Smooth muscle cell (in vitro differentiated cells): ENCODE measurements around the gene ZBTB2. TPM values are rescaled to one million over a fixed set of nuclear protein-coding genes. Genes with fewer than 3 reads are reported as not detected.
"Not testable (repeated sequence)": the region's sequence is repeated elsewhere in the genome, so short reads cannot be mapped to it uniquely, and the experiment has no call there.

Experiments used
- DNase-seq: peaks from one replicate; lab custom pipeline; 2025; ENCODE audit not compliant: unreplicated experiment; lab: John Stamatoyannopoulos, UW
- H2AFZ ChIP-seq: fragments of 200-600 bp; sonication (generic); 2 replicates; pipeline ENCODE4 v1.6.0; 2016; ENCODE audit warnings: antibody characterized with exemption, low read depth, mild to moderate bottlenecking
- H3F3A ChIP-seq: fragments of 200-600 bp; sonication (generic); 2 replicates; pipeline ENCODE4 v1.6.0; 2017; ENCODE audit warnings: antibody characterized with exemption, low read depth
- H3K27ac ChIP-seq: fragments of 200-600 bp; sonication (generic); 2 replicates; pipeline ENCODE4 v1.5.1; 2016; ENCODE audit warnings: low read depth, mild to moderate bottlenecking
- H3K27me3 ChIP-seq: fragments of 200-600 bp; sonication (generic); 2 replicates; pipeline ENCODE4 v1.6.1; 2016; ENCODE audit warnings: low read depth, mild to moderate bottlenecking
- H3K36me3 ChIP-seq: fragments of 200-600 bp; sonication (generic); 2 replicates; pipeline ENCODE4 v1.5.1; 2016; ENCODE audit warnings: low read depth
- H3K4me1 ChIP-seq: fragments of 200-600 bp; sonication (generic); 2 replicates; pipeline ENCODE4 v1.5.1; 2016; ENCODE audit warnings: low read depth
- H3K4me2 ChIP-seq: fragments of 200-600 bp; sonication (generic); 2 replicates; pipeline ENCODE4 v1.6.0; 2016; ENCODE audit warnings: mild to moderate bottlenecking
- H3K4me3 ChIP-seq: fragments of 200-600 bp; sonication (generic); 2 replicates; pipeline ENCODE4 v1.5.1; 2016; ENCODE audit warnings: mild to moderate bottlenecking
- H3K79me2 ChIP-seq: fragments of 200-600 bp; sonication (generic); 2 replicates; pipeline ENCODE4 v1.6.0; 2016; ENCODE audit warnings: low read depth, mild to moderate bottlenecking
- H3K9ac ChIP-seq: fragments of 200-600 bp; sonication (generic); 2 replicates; pipeline ENCODE4 v1.6.0; 2016; ENCODE audit warnings: low read depth
- H3K9me3 ChIP-seq: fragments of 200-600 bp; sonication (generic); replicated peaks from 2 replicates; pipeline ENCODE4 v1.5.1; 2016; ENCODE audit warnings: low read depth
- H4K20me1 ChIP-seq: fragments of 200-600 bp; sonication (generic); 2 replicates; pipeline ENCODE4 v1.6.0; 2016; ENCODE audit warnings: low read depth
- CTCF ChIP-seq: fragments of 200-600 bp; sonication (generic); IDR thresholded peaks from 2 replicates; pipeline ENCODE4 v1.5.1; 2017; ENCODE audit warnings: borderline replicate concordance, mild to moderate bottlenecking, antibody characterized with exemption; ENCODE audit not compliant: insufficient read depth, poor library complexity, severe bottlenecking
- WGBS: methylation state at CpG from one replicate; pipeline ENCODE4 v1.1.7; 2016; ENCODE audit warnings: low lambda C conversion rate; 5-methylcytosine and 5-hydroxymethylcytosine counted together
- polyA plus RNA-seq: library from polyadenylated mRNA; unstranded; fragments of >200 nt; fragmentation: Nextera tagmentation; extraction: Ambion mirVana; gene quantifications from 2 replicates; pipeline ENCODE4 v1.2.1, GENCODE V29; 2016
- total RNA-seq: library from RNA; depleted of rRNA; stranded (reverse); fragments of >200 nt; gene quantifications from 2 replicates; pipeline ENCODE4 v1.2.3, GENCODE V29; 2014

The ZBTB2 gene
- total and polyA plus RNA-seq, 2 experiments from 2014 or later = 7.1 to 10.7 TPM

- H4K20me1 ChIP-seq = no peaks in the 10 kb centered on the region
- no peaks in the 10 kb centered on the region for H3K27me3 ChIP-seq
- TF ChIP-seq CTCF = no peak
- no peak overlapping the region for H3K9ac ChIP-seq
- DNase-seq = no peak
- no peaks in the 10 kb centered on the region for H3F3A ChIP-seq
- H3K79me2 ChIP-seq = no peaks in the 10 kb centered on the region
- H3K9me3 ChIP-seq = no peaks in the 10 kb centered on the region
- H3K36me3 ChIP-seq = no peaks in the 10 kb centered on the region
- H3K4me3 ChIP-seq = no peak overlapping the region
- H3K4me2 ChIP-seq = no peak overlapping the region
- no peak overlapping the region for H3K27ac ChIP-seq
- H3K4me1 ChIP-seq = no peaks in the 10 kb centered on the region
- WGBS = 97% methylated on average over 20 of the region's 20 CpGs
- H2AFZ ChIP-seq = no peak overlapping the region
Measured at GRCh38 chr6:151350442-151351145, 40.8 kb downstream of the ZBTB2 start.

- H3K9ac ChIP-seq = no peak overlapping the region
- no peaks in the 10 kb centered on the region for H3K27me3 ChIP-seq
- H3K9me3 ChIP-seq = no peaks in the 10 kb centered on the region
- no peaks in the 10 kb centered on the region for H4K20me1 ChIP-seq
- H3K4me1 ChIP-seq = no peaks in the 10 kb centered on the region
- H3K79me2 ChIP-seq = no peaks in the 10 kb centered on the region
- DNase-seq = no peak
- no peak overlapping the region for H3K4me3 ChIP-seq
- H2AFZ ChIP-seq = no peak overlapping the region
- 95% methylated on average over 19 of the region's 19 CpGs for WGBS
- no peak for TF ChIP-seq CTCF
- H3K27ac ChIP-seq = no peak overlapping the region
- no peaks in the 10 kb centered on the region for H3F3A ChIP-seq
- H3K4me2 ChIP-seq = no peak overlapping the region
- H3K36me3 ChIP-seq = no peaks in the 10 kb centered on the region
Measured at GRCh38 chr6:151349651-151350270, 41.6 kb downstream of the ZBTB2 start.

- not testable (repeated sequence) for H4K20me1 ChIP-seq, H3K27me3 ChIP-seq, DNase-seq, H3K36me3 ChIP-seq, H3K9ac ChIP-seq, H3K4me2 ChIP-seq, H3K79me2 ChIP-seq, H3K27ac ChIP-seq, H3F3A ChIP-seq, H3K4me3 ChIP-seq, H3K9me3 ChIP-seq, H3K4me1 ChIP-seq, H2AFZ ChIP-seq
- 94% methylated on average over 10 of the region's 10 CpGs for WGBS
Measured at GRCh38 chr6:151342750-151343149, 48.6 kb downstream of the ZBTB2 start.

GRCh38 chr6:151341476-151342195 is 49.7 kb downstream of the ZBTB2 start:
- no peaks in the 10 kb centered on the region for H3F3A ChIP-seq
- no peak for TF ChIP-seq CTCF
- no peak overlapping the region for H3K27ac ChIP-seq
- 97% methylated on average over 40 of the region's 52 CpGs for WGBS
- no peak for DNase-seq
- H4K20me1 ChIP-seq = no peaks in the 10 kb centered on the region
- no peaks in the 10 kb centered on the region for H3K9me3 ChIP-seq
- H3K4me1 ChIP-seq = no peaks in the 10 kb centered on the region
- no peak overlapping the region for H3K4me3 ChIP-seq
- no peaks in the 10 kb centered on the region for H3K36me3 ChIP-seq
- no peaks in the 10 kb centered on the region for H3K79me2 ChIP-seq
- H2AFZ ChIP-seq = no peak overlapping the region
- no peaks in the 10 kb centered on the region for H3K27me3 ChIP-seq
- no peak overlapping the region for H3K9ac ChIP-seq
- H3K4me2 ChIP-seq = no peak overlapping the region
